Measurements from ENCODE around the gene TMEM150B.
A peak's percentile ranks its signal among the peaks of the same experiment; 100 is the strongest.
"Not testable (repeated sequence)": the region's sequence is repeated elsewhere in the genome, so short reads cannot be mapped to it uniquely, and the experiment has no call there.

The TMEM150B gene

DNA sequence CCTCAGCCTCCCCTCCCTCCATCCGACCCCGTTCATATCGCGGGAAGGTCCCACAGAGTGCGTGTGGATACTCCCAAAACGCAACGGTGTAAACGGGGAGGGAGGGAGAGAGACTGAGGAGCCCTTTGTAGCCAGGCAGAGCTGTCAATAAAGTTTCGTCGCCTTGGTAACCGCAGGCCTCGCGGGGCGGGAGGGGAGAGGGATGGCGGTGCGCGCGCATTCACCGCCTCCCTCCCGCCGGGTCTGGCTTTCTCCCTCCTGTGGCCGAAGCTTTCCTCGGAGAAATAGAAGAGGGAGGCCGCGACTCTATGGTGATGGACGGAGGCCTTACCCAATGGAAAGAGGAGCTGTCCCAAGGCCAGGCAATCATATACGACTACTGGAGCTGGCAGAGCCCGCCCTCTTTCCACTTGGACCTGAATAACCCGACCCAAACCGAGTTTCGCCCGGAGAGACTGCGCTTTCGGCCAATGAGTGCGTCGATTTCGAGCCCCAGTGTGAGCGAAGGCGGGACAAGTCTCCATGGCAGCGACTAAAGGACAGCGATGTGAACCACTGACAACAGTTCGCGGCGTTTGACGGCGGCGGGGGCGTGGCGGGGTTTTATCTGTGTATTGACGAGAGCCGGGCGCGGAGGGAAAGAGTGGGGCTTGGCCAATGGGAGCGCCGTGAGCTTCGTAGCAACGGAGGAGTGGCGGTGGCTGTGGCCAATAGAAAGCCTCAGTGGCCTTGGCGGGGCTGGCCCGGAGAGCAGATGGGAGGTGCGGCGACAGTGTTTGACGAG is 14.2 kb upstream of the TMEM150B start, which contains the start of gene KMT5C:
TSS of gene KMT5C (plus strand) at position 772 of the 784 bp plus-strand sequence. CDS start 2,061 bp downstream, outside the sequence.
- peak; percentile 100 for DNase-seq (ENCODE audit: low read depth)

DNA sequence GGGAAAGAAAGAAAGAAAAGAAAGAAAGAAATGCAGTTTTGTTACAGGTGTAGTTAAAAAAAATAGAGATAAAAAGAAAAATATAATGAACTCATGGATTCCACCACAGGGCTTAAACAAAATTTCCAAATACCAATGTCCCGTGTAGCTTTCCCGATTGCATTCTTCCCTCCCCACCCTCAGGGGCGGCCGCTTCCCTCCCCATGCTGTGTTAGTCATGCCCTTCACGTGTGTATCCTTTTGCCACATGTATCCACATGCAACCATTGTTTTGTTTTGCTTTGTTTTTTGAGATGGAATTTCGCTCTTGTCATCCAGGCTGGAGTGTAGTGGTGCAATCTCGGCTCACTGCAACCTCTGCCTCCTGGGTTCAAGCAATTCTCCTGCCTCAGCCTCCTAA is 11.0 kb upstream of the TMEM150B start:
- no peak for DNase-seq (ENCODE audit: low read depth)

DNA sequence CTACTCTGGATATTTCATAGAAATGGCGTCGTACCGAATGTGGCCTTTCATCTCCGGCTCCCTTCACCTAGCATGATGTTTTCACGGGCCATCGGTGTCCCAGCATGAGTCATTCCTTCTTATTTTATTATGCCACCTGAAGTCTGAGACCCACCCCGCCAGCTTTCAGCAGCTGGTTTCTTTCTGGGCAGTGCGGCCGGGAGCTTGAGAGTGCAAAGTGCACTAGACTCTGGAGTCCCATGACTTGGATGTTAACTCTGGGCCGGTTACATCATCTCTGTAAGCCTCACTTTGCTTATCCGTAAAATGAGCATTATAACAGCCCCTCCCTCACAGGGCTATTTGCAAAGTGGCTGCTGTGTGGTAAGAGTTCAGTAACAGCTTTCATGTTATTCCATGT is 8.7 kb upstream of the TMEM150B start:
- no peak for DNase-seq (ENCODE audit: low read depth)

DNA sequence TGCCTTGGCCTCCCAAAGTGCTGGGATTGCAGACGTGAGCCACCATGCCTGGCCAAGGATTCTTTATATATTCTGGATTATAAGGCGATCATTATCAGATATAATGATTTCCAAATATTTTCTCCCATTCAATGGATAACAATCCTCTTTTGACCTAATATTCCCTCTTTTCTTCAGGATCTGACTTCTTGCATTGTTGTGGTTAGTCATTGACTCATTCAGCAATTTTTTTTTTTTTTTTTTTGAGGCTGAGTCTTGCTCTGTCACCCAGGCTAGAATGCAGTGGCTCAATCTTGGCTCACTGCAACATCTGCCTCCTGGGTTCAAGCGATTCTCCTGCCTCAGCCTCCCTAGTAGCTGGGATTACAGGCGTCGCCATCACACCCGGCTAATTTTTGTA is 4.7 kb upstream of the TMEM150B start:
- not testable (repeated sequence) for DNase-seq (ENCODE audit: low read depth)

DNA sequence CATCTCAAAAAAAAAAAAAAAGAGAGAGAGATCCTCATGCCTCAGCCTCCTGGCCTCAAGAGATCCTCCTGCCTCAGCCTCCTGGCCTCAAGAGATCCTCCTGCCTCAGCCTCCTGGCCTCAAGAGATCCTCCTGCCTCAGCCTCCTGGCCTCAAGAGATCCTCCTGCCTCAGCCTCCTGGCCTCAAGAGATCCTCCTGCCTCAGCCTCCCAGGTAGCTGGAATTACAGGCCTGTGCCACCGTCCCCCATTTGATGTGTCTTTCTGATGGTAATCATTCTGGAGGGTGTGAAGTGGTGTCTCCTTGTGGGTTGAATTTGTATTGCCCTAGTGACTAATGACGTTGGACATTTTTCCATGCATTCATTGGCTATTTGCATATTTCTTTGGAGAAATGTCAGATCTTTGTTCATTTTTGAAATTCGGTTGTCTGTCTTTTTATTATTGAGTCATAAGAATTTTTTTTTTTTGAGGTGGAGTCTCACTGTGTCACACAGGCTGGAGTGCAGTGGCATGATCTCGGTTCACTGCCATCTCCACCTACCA is 3.7 kb upstream of the TMEM150B start:
- not testable (repeated sequence) for DNase-seq (ENCODE audit: low read depth)

DNA sequence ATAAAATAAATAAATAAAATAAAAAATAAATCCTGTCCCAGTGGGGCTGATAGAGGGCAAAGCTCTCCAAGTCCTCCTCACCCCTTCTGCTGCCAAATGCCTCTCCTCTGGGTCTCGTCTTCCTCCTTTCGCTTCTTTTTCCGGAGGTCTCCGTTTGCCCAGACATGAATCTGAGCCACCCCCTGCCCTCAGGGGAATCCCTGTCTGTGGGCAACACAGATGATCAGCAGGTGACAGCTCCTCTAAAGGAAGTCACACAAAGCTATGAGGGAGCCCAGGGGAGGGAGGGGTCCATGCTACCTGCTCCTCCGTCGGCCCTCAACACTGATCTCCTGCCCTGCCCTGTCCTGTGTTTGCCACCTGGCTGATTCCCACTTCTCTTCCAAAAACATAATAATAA is 479 bp downstream of the TMEM150B start:
- DNase-seq (ENCODE audit: low read depth), result no peak

DNA sequence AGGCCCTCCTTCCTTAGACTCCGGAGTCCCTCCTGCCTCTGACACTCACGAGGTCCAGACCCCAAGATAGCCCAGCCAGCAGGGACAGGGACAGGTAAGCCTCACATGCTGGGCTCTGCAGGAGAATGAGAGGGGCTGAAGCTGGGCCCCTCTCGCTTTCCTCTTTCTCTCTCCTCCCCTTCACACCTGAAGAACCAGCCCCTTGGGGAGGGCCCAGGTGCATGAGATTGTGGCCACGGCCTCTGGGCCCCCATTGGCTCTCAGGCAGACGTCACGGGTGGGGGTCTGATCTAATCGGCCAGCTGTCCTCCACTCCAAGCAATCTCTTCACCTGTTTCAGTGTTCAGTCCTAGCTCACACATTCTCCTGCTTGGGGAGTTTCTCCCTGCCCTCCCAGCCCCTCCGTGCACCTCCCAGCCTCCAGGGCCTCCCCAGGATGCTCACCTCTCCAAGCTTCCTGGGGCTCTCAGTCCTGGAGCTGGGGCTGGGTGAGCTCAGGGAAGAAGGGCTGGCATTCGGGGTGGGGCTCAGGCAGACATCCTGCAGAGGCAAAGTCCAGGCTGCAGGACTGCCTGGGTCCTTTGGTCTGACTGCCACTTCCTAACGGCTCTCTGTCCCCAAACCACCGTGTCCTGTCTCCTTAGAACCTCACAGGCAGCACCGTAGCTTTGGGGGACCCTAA is 2.8 kb downstream of the TMEM150B start:
- DNase-seq (ENCODE audit: low read depth), result no peak

DNA sequence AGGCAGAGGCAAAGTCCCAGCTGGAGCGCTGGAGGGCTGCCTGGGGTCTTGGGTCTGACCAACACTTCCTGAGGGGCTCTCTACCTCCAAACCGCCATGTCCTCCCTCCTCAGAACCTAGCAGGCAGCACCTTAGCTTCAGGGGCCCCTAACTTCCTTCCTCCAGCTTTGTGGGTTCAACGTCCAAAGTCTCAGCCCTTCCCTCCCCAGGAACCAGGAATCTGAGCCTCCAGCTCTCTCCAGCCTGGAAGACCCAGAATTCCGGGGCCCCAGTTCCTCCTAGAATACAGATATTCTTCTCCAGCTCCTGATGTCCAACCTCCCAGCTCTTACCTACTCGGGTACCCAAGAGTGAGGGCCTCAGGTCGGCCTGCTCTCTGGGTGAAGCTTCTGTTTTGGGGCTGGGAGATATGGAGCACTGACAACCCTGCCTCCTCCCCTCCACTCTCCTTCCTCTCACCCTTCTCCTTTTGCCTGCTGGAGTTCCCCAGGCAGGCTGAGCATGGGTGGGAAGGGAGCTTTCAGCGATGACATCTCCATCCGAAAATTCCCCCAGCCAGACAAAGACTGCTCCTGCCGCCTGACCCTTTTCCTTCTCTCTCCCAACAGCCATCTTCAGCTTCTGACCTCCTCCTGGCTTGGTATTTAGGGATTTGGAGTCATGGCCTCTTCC is 3.5 kb downstream of the TMEM150B start:
- DNase-seq (ENCODE audit: low read depth), result no peak

DNA sequence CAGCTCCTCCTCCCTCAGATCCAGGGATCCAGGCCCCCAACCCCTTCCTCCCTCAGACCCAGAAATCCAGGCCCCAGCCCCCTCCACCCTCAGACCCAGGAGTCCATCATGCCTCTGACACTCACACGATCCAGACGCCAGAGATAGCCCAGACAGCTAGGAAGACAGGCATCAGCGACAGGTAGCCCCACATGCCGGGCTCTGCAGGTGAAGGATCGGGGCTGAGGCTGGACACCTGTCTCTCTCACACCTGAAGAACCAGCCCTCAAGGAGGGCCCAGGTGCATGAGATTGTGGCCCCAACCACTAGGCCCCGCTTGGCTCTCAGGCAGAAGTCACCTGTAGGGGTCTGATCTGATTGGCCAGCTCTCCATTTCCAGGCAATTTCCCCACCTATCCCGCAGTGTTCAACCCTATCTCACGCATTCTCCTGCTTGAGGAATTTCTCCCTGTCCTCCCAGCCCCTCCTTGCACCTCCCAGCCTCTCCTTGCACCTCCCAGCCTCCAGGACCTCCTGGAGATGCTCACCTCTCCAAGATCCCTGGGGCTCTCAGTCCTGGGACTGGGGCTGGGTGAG is 4.2 kb downstream of the TMEM150B start:
- DNase-seq (ENCODE audit: low read depth), result no peak

DNA sequence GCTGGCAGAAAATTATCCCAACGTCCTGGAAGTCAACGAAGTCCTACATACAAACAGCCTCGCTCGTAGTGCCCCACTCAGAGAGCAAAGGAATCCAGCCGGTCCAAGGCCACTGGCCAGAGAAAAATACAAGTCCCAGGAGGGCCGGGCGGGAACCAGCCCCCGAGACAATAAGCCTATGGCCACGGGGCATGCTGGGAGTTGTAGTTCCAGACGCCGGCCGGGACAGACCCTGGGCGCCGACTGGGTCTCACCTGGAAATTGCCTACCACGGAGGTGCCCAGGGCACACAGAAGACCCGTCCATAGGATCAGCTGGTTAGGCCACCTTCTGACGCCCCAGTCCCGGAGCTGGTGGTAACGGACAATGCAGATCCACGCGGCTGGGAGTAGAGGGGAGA is 5.4 kb downstream of the TMEM150B start:
- no peak for DNase-seq (ENCODE audit: low read depth)

DNA sequence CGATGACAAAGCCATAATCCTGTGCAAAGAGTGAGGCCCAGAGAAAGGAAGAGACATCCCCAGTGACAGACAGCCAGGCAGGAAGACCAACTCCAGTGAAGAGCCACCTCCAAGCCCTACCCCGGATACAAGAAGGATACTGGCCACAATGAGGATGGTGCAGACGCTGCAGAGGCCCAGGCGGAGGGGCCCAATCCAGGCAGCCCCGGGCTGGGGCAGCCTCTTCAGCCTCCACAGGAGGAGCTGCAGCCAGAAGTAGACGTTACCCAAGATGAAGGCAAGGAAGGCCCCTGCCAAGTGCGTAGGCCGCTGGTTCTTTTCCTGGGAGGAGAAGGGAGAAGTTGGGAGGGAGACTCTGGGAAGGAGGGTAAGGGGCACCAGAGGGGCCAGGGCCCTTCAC is 8.5 kb downstream of the TMEM150B start:
- DNase-seq (ENCODE audit: low read depth), result no peak

DNA sequence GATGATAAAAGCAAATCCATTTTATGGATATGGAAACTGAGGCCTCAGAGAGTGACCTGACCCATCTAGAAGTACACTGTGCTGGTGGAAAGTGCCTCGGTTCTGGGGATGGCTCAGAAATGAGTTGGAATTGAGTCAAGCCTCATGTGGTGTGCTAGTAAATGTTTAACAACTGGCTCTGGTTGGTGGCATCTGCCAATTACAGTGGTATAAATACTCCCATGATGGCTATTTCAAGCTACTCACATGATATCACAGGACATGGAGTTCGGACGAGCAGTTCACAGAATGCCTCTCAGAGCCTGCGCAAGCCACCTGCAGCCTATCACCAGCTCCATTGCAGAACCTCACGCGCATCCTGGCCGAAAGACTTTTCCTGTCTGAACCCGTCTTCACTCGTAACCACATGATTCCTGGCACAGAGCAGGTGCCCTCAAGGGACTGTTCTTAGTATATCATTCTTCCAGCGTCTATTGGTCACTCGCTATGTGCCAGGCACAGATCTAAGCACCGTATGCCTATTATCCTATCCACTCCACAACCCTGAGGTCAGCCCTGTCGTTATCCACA is 9.1 kb downstream of the TMEM150B start:
- no peak for DNase-seq (ENCODE audit: low read depth)

DNA sequence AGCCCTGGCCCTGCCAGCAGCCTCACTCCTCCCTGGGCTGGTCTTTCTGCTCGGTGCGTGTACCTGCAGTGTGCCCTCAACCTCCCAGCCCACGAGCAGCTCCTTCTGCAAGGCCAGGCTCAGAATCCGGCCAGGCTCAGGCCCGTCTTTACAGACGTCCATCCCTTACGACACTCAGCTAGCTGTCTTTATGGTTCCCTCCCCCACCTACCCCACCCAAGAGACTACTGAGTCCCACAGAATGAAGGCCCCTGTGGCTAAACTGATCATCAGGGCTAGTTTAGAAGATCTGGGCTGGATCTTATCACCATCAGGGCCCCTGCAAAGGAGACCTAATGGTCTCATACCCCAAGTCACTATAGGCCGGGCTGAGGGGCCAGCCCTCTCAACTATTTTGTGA is 10.7 kb downstream of the TMEM150B start:
- no peak for DNase-seq (ENCODE audit: low read depth)

DNA sequence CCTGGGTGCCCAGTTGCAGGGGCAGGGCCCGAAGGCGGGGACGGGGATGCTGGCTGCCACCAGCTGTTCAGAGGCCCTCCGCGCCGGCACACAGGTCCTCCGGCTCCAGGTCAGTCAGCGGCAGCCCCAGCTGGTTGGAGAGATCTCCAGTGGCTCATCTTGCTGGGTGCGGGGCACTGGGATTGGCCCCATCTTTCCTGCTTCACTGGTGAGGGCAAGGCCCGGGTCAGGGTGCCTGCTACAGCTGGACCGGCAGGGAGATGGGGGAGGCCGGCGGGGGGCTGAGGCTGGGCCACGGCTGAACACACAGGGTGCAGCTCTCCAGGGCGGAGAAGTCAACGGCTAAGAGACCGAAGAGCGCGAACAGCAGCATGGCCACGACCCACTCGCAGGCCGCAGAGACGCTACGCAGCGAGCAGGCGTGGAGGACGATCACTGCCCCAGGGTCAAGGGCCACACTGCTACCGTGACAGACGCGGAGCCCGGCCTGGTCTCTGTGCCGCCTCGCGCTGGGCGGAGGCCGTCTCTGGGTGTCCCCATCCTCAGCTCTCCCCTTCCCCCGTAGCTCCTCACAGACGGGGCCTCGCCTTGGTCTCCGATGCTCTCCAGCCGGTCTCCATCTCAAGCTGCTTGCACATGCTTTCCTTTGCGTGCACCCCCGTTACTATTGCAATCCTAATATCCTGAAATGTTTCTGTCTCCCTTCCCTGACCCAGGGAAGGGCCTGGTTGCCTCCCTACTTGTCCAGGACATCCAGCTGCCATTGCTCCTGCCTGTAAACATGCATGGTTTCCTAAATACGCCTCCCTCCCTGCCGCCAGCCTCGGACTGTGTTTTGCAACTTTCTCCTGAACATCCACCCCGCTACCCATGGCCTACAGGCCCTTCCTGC is 12.3 kb downstream of the TMEM150B start:
- no peak for DNase-seq (ENCODE audit: low read depth)

DNA sequence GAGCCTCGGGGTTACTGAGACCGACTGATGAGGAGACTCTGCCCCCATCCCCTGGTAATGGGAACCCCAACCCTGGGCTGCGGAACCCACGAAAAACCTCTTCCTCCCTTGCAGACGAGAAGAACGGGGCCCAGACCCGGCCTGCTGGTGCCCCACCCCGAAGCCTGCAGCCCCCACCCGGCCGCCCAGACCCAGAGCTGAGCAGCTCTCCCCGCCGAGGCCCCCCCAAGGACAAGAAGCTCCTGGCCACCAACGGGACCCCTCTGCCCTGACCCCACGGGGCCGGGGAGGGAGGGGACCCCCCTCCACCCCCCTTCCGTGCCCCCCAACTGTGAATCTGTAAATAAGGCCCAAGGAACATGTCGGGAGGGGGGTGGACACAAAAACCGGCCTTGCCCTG is 13.3 kb downstream of the TMEM150B start:
- DNase-seq (ENCODE audit: low read depth), result no peak

DNA sequence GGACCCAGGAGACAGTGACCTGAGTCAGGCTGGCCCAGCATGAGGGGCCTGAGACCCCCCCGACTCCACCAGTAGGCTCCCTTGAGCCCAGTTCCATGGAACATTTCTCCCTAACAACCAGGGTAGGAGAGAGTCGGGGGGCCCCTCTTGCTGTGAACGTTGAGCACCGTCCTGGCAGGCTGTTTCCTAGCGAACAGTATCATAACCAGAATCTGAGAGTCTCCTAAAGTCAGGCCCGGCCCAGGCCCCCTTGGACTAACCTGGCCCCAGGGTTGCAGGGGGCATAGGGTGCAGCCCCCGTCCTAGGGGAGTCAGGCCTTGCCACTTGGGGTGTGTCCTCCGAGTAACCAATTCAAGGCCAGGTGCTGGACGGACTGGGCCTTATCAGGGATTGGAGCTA is 13.7 kb downstream of the TMEM150B start:
- DNase-seq (ENCODE audit: low read depth), result no peak

DNA sequence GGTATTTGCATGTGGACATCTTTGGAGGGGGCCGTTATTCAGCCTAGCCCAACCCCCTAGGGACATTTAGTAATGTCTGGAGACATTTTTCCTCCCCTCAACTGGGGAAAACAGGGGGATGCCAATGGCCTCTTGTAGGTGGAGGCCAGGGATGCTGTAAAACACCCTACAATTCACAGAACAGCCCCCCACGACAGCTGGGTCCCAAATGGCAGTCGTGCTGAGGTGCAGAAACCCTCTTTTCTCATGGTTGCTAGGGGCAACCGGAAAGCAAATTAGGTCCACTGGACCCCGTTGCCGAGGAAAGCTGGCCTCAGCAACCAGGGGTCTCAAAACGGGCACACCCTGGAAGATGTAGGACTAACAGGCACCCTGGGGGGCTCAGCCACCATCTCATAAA is 14.6 kb downstream of the TMEM150B start:
- no peak for DNase-seq (ENCODE audit: low read depth)

DNA sequence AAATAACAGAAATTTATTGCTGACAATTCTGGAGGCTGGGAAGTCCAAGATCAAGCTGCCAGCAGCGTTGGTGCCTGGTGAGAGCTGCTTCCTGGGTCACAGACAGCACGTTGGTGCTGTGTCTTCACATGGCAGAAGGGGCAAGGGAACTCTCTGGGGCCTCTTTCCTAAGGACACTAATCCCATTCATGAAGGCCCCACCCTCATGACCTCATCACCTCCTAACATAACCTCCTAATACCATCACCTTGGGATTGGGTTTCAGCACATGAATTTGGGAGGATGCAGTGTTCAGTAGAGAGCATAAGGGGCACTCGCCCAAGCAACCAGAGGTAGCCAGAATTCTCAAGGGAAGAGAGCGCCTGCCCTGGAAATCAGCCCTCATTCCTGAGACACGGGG is 15.7 kb downstream of the TMEM150B start:
- no peak for DNase-seq (ENCODE audit: low read depth)

DNA sequence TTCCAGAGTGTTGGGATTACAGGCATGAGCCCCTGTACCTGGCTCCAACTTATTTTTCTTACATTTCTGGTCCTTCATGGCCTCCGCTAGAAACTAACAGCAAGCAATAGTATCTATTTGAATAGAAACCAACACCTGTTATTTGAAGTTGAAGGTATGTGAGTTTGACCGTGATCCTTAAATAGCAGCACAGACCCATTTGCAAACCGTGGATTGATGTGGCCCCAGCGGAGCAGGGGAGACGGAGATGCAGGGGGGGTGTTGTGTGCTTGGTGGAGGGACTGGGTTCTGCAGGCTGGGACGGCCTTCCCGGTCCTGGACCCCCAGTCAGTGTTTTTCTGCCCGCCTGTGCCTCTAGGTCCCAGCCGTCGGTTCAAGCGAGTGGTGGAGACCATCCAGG is 16.9 kb downstream of the TMEM150B start:
- DNase-seq (ENCODE audit: low read depth), result no peak

DNA sequence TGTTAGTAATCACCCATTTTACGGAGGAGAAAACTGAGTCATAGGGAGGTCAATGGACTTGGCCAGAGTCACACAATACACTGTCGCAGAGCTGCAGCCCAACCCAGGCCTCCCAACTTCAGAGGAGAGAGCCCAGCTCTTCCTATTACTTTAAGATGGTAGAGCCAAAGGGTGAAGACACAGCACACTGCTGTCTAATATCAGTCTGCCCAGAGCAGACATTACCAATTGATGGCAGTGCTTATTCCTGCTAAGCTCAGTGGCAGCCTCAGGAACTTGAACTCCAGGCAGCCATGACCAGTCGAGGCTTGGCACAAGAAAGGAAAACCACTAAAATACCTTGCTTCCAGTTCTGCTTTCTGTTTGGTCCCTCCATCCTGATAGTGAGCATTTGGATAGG is 18.4 kb downstream of the TMEM150B start:
- DNase-seq (ENCODE audit: low read depth), result no peak

DNA sequence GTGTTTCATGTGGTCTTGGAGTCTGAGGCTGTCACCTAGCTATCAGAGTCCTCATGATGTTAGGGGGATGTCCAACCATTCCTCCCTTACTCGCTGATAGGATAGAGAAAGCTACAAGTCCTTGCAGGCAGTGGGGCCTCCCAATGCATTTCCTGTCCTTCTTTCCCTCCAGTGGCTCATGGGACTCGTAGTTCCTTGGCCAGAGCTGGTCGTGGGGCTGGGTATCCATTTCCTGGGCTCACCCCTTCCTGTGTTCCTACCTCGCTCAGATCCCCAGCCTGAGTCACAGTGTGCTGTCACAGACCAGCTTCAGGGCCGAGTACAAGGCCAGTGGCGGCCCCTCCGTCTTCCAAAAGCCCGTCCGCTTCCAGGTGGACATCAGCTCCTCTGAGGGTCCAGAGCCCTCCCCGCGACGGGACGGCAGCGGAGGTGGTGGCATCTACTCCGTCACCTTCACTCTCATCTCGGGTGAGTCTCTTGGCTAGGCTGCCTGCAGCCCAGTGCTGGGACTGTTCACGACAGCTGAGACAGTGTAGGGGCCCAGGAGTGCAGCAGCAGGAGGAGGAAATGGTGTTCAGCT is 19.1 kb downstream of the TMEM150B start:
- DNase-seq (ENCODE audit: low read depth), result no peak

Measured in activated T-helper 9 cell treated with anti-CD3 and anti-CD28 coated beads, Interleukin-2, amount 50 U/mL, for 16 hours (primary cell).